K562 (cell line): Measurements from ENCODE around the gene KLHL6. TPM values are rescaled to one million over a fixed set of nuclear protein-coding genes. Genes with fewer than 3 reads are reported as not detected.

Source experiments
- ARID1B ChIP-seq: fragments of 450-650 bp; IDR thresholded peaks from 2 replicates; pipeline ENCODE4 v1.6.1; 2016; ENCODE audit warnings: antibody characterized with exemption, mild to moderate bottlenecking, inconsistent platforms
- CREM ChIP-seq: IDR thresholded peaks from 2 replicates; pipeline ENCODE4 v1.6.1; 2014; ENCODE audit warnings: antibody characterized with exemption, low read depth
- MBD2 ChIP-seq: sonication (generic); IDR thresholded peaks from 2 replicates; pipeline ENCODE4 v1.6.1; 2016; ENCODE audit warnings: low read depth, borderline replicate concordance
- RFX5 ChIP-seq: IDR thresholded peaks from 2 replicates; pipeline ENCODE4 v1.6.1; 2011; ENCODE audit warnings: low read depth, mild to moderate bottlenecking, improper control_type of control experiment, low read length
- ZBTB40 ChIP-seq, 2 experiments: fragments of 450-650 bp in 1 of 2; sonication (generic) in 1 of 2; formaldehyde crosslinking in 1 of 2; IDR thresholded peaks; 2 replicates each; pipeline versions ENCODE4 v1.7.1 to v1.9.0; 2016 to 2022; ENCODE audit warnings: inconsistent platforms in 1 of 2, mild to moderate bottlenecking in 1 of 2, missing genetic modification reagents in 1 of 2
- ZNF431 ChIP-seq: sonication (generic); formaldehyde crosslinking; IDR thresholded peaks from 2 replicates; pipeline ENCODE4 v1.8.0; 2022; ENCODE audit warnings: mild to moderate bottlenecking, missing genetic modification reagents
- polyA plus RNA-seq, 8 experiments: library from polyadenylated mRNA; depleted of rRNA in 4 of 8; stranded (reverse) in 5 of 8; unstranded in 3 of 8; fragments of >200 nt; fragmentation: Nextera tagmentation in 2 of 8; fragmentation: Illumina TruSeq in 1 of 8; extraction: Ambion mirVana in 2 of 8; extraction: Trizol in 1 of 8; gene quantifications; 2 replicates each; pipeline versions ENCODE4 v1.2.1 to v1.2.3, GENCODE V29; 2011 to 2014; ENCODE audit warnings: inconsistent platforms in 1 of 8, missing spikeins in 1 of 8
- total RNA-seq, 7 experiments: library from RNA; depleted of rRNA in 6 of 7; stranded (reverse); fragments of >200 nt in 6 of 7; fragmentation: Illumina TruSeq in 2 of 7; extraction: Trizol in 2 of 7; gene quantifications; 2 replicates each; pipeline versions ENCODE4 v1.2.1 to v1.2.3, GENCODE V29; 2011 to 2021; ENCODE audit warnings: low replicate concordance in 1 of 7

KLHL6 gene
- total and polyA plus RNA-seq, 9 of the 15 experiments (the other 6 are each of a cell fraction or from before 2014, with no cell fraction given): 0.18 to 2.1 (median 1.4) TPM

- no peak for TF ChIP-seq RFX5
- TF ChIP-seq ARID1B: peak; percentile 29; the same call in 1 of the 2 replicates
- TF ChIP-seq MBD2: peak; percentile 26; the same call in 1 of the 2 replicates
- no peak for TF ChIP-seq ZNF431 (CRISPR knock-in tag)
- peak; percentile 60 for TF ChIP-seq CREM
- no peak for TF ChIP-seq ZBTB40 (IDR thresholded peaks at IDR 0.05)
- TF ChIP-seq ZBTB40 (CRISPR knock-in tag; IDR thresholded peaks at IDR 0.05): no peak
Observed at GRCh38 chr3:183477801-183478456, 77.6 kb downstream of the KLHL6 start (continued).
